Activated CD4-positive, CD25-positive, alpha-beta regulatory T cell (primary cell): ENCODE results near the gene IP6K3.

Experiments used
- DNase-seq, 4 experiments: peaks; one replicate each; lab custom pipeline; 2025; lab: John Stamatoyannopoulos, UW

The IP6K3 gene

DNA sequence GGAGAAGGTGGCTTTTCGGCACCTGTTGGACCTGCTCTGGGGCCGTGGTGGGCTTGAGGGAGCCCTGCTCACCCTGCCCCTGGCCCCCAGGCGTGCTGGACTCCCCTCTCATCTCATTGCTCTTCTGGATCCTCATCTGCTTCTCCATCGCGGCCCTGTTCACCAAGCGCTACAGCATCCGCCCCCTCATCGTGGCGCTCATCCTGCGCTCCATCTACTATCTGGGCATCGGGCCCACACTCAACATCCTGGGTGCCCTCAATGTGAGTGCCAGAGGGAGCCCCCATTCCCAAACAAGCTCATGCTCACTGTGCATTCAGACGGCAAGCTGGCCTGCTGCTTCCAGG, 57.6 kb downstream of the IP6K3 start:
- no peak for DNase-seq

DNA sequence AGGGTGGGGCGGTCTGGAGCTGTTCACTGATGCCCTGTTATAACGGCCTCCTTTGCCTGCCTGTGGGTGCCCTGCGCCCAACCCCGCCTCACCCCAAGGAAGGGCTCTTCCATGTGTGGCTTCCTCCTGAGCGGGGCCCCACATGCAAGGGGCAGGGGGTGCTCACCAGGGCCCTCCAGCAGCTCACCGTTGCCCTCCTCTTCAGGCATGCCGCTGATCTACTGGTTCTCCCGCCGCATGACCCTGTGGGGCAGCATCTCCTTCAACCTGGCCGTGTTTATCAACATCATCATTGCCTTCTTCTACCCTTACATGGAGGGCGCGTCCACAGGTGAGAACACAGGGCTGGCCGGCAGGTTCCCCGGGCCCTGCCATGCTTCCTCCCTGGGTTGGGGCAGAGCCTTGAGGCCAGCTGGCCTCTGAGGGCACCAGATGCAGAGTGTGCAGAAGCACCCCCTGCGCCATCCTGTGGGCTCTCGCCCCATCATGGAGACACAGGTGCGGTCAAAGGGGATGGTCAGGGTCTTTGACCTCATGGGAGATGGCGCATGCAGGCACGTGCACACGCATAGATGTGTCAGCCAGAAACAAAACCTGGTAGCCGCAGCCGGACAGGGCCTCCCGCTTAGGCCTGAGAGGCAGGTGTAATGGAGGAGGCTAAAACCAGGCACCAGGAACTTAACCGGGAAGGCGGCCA, 58.1 kb downstream of the IP6K3 start:
- DNase-seq: no peak

DNA sequence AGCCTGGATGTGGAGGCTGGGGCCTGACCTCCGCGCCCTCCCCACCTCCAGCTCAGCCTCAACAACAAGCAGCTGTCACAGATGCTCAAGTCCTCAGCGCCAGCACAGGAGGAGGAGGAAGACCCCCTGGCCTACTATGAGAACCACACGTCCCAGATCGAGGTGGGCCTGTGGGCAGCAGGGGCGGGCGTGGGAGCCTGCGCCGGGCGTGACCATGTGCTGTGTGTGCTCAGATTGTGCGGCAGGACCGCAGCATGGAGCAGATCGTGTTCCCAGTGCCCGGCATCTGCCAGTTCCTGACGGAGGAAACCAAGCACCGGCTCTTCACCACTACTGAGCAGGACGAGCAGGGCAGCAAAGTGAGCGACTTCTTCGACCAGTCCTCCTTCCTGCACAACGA, 58.7 kb downstream of the IP6K3 start:
- no peak for DNase-seq

DNA sequence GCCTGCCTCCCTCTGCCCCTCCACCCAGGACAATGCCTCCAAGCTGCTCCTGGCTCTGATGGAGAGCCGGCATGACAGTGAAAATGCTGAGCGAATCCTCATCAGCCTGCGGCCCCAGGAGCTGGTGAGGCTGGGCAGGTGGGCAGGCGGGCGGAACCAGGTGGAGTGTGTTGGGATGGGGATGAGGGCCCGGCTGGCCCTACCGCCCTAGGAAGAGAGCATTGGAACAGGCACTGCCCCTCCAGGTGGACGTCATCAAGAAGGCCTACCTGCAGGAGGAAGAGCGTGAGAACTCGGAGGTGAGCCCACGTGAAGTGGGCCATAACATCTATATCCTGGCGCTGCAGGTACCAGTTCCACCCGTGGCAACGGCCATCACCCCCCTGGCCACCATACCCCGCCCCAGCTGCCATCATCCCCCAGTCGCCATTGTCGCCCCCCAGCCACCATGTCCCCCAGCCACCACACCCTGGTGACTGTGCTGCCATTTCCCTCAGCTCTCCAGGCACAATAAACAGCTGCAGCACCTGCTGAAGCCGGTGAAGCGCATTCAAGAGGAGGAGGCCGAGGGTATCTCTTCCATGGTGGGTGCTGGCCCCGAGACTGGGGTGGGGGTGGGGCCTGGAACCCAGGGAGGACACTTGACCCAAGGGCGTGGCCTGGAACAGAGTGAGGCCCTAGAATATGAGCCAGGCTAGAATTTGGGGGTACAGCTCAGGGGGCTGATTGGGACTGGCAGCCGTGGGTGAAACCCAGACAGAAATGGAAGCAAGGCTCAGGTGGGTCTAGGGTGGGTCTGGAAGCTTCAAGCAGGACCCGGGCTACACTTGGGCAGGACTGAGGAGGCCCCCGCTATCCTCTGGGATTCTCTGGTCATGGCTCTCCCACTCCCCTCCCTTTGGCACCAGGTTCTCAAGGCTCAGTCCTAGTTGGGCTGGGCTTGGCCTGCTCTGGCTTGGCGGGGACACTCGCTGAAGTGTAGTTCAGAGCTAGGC, 59.4 kb downstream of the IP6K3 start:
- no peak for DNase-seq

DNA sequence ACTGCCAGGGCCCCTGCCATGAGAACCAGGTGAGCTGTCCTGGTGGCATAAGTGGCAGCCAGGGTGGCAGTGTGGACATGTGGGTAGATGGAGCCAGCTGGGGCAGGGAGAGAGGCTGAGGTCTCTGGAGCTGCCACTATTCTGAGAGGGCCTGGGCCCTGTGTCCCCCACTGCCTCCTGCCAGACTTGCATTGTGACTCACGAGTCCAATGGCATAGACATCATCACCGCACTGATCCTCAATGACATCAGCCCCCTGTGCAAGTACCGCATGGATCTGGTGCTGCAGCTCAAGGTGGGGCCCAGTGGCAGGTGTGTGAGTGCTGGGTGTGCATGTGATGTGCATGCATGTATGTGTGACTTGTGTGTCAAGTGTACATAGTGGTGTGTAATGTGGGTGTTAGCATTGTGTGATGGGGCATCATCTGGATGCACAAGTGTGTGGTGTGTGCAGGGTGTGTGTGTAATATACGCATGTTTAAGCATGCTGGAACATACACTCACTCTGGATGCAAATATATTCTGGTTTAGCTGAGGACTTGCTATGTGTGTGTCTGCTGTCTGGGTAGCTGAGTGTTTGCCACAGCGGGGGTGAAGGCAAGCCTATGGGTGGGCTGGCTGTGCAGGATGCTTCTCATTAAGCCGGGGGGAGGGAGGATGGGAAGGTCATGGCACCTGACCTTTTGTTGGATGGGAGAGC, 60.3 kb downstream of the IP6K3 start:
- DNase-seq: no peak

DNA sequence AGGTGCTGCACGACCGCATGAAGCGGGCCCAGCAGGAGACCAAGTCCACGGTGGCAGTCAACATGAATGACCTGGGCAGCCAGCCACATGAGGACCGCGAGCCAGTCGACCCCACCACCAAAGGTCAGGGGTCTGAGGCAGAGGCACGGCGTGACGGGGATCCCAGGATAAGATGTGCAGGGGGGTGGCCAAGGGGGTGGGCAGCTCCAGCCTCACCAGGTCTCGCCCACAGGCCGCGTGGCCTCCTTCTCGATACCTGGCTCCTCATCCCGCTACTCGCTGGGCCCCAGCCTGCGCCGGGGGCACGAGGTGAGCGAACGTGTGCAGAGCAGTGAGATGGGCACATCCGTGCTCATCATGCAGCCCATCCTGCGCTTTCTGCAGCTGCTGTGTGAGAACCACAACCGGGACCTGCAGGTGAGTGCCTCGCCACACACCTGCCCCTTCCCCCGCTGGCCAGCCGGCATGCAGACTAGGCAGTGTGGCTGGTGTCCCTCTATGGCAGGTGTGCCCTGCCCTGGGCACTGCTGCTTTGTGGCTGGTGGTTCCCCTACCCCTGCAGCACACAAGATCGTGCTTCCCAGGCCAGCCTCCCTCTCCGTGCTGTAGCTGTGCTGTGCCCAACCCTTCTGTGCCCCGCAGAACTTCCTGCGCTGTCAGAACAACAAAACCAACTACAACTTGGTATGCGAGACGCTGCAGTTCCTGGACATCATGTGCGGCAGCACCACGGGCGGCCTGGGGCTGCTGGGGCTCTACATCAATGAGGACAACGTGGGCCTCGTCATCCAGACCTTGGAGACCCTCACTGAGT, 61.1 kb downstream of the IP6K3 start:
- no peak for DNase-seq

DNA sequence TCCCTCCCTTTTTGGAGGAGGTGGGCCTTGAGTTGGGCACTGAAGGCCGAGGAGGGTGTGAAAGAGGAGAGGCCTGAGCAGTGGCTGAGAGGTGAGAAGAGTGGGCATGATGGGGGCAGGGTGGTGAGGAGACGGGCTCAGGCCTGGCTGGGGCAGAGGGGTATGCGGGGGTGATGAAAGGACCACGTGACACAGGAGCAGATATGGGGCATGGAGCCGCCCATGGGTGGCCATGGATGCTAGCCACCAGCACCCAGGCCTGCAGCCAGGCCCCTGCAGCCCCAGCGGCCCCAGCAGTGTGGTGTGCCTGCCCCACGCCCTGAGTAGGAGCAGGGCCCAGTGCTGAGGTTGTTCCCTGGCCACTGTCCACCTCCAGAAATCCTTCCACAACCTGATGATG, 61.7 kb downstream of the IP6K3 start:
- no peak for DNase-seq

DNA sequence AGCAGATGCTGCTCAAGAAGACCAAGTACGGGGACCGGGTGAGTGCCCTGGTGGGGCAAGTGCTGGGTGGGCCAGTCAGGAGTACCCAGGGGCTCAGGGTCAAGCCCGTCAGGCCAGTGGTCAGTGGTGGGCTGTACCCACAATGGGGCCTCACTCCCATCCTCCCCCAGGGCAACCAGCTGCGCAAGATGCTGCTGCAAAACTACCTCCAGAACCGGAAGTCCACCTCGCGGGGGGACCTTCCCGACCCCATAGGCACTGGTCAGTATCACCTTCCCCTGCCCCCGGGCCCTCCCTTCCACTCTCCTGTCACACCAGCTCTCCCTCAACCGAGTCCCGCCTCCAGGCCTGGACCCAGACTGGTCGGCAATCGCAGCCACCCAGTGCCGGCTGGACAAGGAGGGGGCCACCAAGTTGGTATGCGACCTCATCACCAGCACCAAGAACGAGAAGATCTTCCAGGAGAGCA, 62.2 kb downstream of the IP6K3 start:
- DNase-seq: no peak

DNA sequence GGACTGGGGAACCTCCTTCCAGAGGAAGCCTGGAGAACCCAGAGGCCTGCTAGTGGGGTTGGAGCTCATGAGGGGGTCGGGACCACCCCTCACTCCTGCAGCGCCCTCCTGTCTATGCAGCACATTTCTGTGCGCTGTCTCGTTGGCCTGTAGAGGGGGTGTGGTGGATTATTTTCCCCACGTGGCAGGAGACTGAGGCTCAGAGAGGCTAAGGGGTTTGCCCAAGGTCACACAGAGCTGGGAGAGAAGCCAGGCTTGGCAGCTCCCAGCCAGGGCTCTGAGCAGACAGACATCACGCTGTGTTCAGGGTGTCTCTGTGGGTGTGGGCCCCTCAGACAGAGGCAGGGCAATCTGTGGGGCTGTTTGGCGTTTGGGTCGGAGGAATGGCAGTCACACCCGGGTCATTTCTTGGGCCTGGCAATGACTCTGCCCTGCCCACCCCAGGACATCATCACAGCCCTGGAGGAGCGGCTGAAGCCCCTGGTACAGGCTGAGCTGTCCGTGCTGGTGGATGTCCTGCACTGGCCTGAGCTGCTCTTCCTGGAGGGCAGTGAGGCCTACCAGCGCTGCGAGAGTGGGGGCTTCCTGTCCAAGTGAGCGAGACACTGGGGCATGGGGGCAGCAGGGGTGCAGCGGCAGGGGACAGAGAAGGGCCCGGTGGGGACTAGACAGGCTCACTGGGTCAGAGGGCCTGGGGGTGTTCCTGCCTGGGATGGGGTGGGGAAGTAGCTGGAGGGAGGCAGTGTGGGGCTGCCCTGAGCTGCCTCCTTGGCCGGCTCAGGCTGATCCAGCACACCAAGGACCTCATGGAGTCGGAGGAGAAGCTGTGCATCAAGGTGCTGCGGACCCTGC, 62.9 kb downstream of the IP6K3 start:
- no peak for DNase-seq

DNA sequence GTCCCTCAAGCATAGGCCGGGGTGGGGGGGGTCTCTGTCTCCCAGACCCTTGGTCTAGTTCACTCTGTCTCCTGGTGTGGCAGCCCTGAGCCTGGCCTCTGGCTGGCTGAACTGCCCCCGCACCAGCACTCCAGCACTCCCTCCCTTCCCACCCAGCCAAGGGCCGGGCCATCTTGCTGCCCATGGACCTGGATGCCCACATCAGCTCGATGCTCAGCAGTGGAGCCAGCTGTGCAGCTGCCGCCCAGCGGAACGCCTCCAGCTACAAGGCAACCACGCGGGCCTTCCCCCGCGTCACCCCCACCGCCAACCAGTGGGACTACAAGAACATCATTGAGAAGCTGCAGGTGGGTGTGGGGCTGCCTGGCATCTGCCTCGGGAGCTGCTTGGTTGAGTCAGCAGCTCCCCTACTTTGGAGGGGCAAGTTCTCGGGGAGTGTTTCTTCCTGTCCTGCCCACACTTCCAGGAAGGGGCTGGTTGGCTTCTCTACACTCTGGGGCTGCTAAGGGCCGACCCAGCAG, 63.6 kb downstream of the IP6K3 start:
- peak in 2 of 4 experiments; percentile 13 to 18 for DNase-seq

DNA sequence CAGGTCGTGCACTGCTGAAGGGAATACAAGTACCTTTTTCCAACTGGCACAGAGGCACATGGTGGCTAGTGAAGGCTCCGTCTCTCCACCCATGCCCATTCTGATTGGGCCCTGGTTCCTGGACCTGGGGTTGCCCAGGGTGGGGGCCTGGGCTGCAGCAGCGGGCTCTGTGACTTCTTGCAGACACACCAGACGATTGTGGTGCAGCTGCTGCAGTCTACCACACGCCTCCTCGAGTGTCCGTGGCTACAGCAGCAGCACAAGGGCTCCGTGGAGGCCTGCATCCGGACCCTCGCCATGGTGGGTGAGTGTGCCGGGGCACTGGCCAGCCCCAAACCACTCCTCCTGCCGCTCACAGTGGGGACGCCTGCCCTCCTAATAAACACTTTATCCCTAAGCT, 64.4 kb downstream of the IP6K3 start:
- no peak for DNase-seq

DNA sequence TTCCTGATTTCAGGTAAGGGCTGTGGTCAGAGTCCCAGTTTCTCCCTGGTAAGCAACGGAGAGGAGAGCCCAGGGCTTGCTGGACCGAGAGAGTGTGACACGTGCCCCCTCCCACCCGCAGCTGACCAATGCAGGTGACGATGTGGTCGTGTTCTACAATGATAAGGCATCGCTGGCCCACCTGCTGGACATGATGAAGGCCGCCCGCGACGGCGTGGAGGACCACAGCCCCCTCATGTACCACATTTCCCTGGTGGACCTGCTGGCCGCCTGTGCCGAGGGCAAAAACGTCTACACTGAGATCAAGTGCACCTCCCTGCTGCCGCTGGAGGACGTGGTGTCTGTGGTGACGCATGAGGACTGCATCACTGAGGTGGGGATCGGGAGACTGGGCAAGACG, 66.9 kb downstream of the IP6K3 start:
- no peak for DNase-seq

DNA sequence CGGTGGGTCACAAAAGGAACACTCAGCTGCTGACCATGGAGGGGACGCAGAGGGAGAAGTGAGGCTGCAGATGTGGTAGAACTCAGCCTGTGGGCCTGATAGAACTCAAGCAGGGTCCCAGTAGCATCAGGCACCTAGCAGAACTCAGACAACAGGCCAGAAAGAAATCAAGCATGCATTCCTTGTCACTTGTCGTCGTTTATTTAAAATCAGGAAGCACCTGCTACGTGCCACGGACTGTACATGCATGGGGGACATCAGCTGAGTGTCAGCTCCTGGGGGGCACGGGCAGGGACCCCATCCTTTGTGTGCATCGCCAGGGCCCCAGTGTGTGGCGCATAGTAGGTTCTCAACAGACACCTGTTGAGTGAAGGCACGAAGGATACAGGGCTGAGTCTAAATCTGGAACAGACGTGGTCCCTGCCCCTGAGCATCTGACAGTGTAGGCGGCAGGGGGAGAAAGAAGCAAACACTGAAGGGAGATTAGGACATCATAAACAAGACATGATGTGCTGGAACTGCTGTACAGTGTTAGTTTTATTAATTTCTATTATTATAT, 67.7 kb downstream of the IP6K3 start:
- no peak for DNase-seq

DNA sequence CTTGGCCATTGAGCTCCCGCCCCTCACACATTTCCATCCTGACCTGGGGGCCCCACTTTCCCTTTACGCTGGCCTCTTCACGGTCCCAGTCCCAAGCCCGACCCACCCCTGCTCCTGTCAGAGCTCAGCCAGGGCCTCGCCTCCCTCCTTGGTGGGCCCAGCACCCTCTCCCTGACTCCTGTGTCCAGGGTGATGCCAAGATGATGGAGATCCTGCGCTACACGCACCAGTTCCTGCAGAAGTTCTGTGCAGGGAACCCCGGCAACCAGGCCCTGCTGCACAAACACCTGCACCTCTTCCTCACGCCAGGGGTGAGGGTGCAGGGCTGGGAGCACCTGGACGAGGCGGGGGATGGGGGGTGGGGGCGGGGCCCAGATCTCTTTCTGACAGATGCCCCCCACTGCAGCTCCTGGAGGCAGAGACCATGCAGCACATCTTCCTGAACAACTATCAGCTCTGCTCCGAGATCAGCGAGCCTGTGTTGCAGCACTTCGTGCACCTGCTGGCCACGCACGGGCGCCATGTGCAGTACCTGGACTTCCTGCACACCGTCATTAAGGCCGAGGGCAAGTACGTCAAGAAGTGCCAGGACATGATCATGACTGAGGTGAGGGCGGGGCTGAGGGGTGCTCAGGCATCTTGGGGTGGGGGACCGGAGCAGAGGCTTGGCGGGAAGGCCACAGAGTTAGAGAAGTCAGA, 68.3 kb downstream of the IP6K3 start:
- no peak for DNase-seq

DNA sequence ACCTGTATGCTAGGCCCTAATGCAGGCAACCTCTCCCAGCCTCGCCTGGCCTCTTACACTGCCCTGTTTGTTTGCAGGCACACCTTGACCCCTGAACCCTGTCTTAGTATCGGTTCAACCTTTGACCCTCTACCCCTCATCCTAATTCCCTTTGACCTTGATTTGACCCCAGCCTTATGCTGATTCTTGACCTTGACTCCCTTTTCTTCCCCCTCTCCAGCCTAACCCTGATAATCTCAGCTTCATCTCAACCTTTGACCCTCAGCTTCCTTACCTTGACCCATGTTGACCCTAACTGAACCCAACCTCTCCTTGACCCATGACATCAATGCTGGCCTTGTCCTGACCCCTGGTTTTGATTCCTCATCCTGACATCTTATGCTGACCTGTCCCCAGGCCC, 69.0 kb downstream of the IP6K3 start:
- no peak for DNase-seq

DNA sequence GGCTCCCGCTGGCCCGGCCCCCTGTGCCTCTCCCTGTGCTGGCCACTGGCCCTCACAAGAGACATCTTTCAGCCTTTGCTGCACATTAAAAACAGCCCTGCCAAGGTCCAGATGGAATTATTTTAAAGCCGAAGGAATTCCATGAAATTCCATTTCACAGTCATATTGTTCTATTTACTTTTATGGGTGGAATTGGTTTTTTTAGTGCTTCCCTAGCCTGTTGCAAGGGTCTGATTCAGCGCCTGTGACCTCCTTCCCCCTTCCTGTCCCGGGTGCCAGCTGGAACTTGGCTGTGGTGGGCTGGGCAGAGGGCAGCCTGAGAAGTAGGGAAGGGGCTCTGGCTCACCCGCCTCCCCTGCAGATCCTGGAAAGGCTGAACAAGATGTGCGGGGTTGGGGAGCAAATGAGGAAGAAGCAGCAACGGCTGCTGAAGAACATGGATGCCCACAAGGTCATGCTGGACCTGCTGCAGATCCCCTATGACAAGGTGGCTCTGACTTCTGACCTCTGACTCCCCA, 69.5 kb downstream of the IP6K3 start:
- DNase-seq: no peak

DNA sequence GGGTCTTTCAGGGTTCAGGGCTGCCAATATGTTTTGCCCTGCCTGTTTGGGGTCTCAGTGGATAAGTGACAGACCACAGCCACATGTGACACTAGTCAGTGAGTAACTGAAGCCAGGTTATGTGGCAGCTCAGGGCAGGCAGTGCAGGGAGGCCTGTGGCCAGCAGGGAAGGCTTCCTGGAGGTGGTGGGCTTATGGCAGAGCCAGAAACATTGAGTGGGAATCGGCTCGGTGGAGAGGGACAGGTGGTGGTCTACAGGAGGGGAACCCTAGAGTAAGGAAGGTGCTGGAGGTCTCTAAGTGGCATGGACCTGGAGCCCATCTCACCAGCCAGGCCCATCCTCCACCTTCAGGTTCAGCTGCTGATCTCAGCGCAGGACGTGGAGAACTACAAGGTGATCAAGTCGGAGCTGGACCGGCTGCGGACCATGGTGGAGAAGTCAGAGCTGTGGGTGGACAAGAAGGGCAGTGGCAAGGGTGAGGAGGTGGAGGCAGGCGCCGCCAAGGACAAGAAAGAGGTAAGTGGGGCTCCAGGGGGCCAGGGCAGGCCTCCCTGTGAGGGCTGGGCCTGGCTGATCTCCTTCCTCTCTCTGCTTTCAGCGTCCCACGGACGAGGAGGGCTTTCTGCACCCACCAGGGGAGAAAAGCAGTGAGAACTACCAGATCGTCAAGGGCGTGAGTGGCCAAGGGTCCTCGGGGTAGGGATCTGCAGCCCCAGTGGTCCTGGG, 70.1 kb downstream of the IP6K3 start:
- DNase-seq: no peak

DNA sequence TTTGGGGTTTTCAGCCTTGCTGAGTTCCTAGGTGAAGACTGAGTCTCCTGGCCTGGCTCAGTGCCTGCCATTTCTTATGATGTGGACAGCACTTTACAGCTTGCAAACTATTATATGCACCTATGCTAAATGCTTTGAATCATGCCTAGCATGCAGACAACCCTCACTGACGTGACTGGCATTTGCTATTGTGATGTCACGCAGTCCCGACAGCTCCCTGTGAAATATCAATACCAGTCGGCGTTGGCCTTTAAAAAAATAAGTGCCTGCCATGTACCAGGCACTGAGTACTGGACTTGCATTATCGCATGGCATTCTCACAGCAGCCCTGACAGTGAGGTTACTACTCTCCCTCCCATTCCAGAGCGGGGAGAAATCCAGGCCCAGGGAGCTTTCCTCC, 70.7 kb downstream of the IP6K3 start:
- DNase-seq: no peak

DNA sequence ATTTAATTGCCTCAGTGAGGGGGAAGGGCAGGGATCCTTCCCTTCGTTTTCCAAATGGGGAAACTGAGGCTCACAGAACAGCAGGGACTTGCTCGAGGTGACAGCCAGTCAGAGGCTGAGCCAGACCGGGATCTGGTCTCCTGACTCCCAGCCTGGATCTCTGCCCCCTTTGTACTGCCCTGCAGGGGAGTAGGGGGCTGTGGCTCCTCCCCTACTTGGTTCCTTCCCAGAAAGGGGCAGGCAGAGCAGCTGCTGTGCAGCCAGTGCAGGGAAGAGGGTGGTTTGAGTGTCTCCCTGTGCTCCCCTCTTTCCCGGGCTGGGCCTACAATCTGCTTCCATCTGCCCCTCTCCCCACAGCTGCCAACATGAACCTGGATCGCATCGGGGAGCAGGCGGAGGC, 72.9 kb downstream of the IP6K3 start:
- no peak for DNase-seq
